Midbrain (tissue), 1 donor: ENCODE data around the gene DGKB.

Source experiments
- DNase-seq: peaks from one replicate; lab custom pipeline; 2025; lab: John Stamatoyannopoulos, UW

Gene DGKB

GRCh38 chr7:14385074-14385473 is 517.5 kb downstream of the DGKB start:
- no peak for DNase-seq

DNA sequence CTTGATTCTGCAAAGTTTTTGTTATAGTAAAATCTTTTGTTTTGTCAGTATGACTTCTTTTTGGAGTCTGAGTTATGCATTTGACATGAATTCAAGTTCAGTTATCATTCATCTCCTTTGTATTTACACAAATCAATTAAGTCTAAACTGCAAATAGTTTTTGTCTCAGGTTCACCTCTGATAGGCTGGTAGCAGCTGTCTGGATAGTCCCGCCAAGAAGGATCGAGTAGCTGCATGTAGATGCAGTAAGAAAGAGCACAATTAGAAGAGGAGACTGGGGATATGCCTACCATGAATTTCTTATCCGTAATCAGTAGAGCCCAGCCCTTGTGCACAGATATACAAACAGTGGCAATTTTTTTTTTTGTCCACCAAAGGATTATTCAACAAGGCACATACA is 520.6 kb downstream of the DGKB start:
- no peak for DNase-seq

GRCh38 chr7:14381306-14381705 is 521.2 kb downstream of the DGKB start:
- no peak for DNase-seq

DNA sequence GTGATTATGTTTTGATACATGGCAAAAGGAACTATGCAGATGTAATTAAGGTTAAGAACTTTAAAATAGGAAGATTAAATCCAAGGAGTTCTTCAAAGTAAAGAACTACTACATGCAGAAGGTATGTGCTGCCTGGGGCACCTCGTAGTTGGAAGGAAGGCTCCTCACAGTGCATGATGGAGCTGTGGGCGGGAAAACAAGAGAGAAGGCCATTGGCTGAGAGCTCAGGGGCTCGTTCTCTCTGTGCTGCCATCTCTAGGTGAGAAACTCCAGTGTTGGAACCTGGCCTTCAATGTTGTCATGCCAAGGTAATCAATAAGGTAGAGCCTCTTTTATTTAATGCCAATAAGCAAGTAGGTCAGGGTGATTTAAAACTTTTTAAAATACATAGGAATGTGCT is 521.7 kb downstream of the DGKB start:
- DNase-seq = no peak

DNA sequence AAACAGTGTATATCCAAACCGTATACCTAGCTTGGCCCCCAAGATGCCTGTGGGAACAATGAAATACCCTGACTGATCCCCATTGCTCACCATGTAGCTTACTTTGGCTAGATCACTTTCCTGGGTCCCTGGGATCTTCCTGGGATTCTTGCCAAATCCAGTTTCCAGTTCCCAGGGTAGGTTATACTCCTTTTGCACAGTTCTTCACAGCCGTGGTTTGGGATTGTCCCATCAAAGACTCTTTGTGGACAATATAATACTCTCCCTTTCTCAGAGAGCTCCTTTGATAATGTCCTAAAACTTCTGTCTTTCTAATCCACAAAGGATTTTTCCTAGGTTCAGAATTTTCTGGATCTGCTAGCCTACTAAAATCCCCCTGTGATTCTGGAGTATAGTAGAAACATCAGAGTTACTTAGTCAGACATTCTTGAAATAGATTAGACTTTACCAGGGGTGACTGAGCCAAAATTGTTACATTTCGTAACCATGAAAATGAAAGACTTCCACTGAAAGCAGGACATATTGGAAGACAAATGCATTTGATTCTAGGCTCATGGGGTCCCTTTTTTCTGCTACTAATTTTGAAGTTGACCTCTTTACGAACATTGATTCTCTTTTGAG is 524.8 kb downstream of the DGKB start:
- no peak for DNase-seq

DNA sequence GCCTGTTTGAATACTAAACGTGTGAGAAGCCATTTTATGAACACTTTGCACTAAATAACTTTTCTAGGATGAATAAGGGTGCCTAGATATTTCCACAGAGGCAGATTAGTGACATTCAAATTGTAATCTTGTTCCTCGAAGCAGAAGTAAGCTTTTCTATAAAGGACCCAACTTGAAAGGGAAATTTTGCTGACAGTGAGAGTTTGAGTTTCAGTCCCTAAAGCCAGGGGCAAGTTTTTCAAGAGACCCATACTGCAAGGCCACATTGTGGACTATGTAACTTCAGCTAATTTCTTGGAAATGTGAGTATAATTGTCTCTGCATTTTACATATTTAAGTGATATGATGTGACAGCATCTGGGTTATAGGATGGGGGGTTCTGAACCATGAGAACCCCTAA is 525.8 kb downstream of the DGKB start:
- no peak for DNase-seq

GRCh38 chr7:14375998-14376397 is 526.6 kb downstream of the DGKB start:
- no peak for DNase-seq

DNA sequence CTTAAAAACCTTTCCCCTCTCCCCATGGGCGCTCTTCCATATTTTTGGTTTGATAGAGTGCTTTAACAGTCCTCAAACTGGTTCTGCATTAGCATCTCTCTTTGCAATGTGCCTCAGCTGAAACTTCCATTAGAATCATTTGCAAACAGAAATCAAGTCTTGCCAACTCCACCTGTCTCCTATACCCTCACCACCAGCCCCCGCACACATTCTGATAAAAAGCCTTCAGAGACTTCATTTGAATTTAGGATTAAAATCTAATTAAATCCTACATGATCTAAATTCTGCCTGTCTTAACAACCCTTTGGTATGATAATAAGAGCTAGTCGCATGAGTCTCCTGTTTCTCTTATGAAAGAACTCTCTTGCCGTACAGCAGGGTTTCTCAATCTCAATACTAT is 528.2 kb downstream of the DGKB start:
- DNase-seq = no peak

DNA sequence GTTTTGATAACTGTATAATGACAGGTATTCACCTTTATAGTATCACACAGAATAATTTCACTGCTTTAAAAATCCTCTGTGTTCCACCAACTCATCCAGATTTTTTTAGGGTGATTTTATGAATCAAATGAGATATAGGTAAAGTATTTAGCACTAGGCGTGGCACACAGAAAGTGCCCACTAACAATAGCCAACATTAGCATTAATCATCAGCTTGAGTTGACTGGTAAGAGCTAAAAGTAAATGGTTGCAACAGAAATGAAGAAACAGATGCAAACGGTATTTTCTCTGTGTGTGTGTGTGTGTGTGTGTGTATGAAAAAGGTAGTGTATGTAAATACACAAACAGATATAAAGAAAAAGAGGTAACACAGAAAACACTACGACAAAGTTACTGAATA is 534.3 kb downstream of the DGKB start:
- DNase-seq = no peak

DNA sequence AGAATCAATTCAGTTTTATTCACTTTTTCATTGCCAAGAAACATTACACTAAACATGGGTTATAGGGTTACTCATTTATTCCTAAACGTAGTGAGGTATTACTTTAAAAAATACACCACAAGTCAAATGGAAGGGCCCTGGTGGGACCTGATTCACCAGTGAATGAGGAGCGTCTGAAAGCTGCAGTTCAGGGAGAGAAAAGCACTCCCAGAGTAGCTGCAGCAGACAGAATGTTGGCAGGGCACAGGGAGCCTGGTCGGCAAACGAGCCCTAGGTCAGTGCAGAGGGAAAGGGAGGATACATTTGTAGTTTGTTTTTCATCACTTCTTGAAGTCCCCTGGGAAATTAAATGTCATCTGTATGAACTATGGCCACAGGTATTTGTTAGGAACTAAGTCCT is 551.4 kb downstream of the DGKB start:
- no peak for DNase-seq

- DNase-seq = no peak
Observed at GRCh38 chr7:14341200-14341775, 561.3 kb downstream of the DGKB start.

DNA sequence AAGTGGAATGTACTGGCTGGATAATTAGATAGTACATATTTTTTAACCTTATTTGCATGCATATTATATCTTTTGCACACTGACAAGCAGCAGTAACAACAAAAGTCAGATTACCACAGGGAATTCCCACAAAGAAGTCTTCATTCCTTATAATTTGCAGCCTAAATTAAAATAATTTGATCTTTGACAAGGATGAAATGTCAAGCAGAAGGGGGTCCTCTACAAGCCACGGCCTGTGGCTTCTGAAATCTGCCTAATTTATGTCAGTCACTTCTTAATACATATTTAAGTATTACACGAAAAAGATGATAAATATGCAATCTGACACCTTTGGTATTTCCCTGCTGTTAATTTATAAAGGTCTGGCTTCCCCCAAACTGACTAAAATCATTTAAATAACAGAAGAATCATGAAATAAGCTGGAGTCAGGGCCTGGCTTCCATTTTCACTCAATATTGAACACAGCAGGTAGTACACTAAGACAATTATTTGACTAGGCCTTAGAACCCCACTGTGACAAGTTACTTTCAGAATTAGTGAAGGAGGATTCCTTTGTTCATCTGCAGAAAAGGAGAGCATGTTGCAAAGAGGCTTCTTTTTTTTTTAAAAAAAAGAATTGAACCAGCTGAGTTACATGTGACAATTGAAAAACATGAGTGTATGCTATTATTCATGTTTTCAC is 562.0 kb downstream of the DGKB start:
- DNase-seq = no peak

DNA sequence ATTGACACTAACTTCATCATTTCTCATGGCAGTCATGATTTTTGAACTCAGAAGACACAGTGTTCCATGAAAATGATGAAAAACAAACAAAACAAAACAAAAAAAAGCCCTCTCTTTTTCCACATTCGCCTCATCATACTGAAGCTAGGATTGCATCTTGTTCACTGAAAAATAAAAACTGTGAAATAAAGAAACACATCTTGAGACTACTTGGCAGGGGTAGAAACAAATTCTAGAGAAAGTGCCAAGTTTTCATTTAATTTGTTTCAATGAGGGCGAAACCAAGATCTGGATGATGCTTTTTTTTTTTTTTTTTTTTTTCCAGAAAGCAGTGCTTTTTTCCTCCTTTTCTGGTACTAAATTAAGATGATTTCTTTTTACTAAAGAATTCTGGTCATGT is 562.7 kb downstream of the DGKB start:
- peak; percentile 18 for DNase-seq

DNA sequence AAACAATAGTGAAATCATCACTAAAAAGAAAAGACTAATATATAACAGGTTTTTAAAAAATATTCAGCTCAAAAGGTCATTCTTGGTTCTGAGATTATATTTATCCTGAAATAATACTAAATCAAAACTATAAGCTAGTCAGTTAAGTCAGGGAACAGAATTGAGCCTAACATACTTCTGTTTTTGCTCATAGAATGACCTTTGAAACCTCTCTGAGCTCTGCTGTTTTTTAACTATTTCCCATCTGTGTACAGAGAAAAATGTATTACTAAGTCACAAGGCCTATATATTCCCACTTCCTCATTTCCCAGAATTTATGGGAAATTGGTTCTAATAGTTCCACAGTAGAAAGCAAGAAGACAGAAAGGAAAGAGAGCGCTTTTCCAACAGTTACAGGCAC is 566.3 kb downstream of the DGKB start:
- DNase-seq = no peak

- DNase-seq = no peak
Observed at GRCh38 chr7:14332155-14332554, 570.4 kb downstream of the DGKB start.

DNA sequence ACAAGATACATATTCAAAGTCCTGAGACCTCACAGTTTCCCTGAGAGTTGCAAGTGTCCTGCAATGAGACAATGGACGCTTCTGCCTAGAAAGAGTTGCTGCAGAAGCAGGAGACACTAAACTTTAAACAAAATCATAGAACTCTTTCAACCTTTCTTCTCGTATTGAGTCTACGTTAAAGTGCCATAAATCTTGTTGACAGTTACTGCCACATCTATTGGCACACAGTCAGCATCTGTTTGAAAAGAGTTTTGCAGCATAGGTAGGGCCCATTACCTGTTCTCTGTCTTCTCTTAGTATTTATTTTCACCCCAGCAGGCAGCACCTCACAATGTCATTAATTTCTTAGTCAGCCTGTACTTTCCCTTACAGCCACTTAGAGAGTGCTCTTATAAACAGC is 577.8 kb downstream of the DGKB start:
- no peak for DNase-seq

DNA sequence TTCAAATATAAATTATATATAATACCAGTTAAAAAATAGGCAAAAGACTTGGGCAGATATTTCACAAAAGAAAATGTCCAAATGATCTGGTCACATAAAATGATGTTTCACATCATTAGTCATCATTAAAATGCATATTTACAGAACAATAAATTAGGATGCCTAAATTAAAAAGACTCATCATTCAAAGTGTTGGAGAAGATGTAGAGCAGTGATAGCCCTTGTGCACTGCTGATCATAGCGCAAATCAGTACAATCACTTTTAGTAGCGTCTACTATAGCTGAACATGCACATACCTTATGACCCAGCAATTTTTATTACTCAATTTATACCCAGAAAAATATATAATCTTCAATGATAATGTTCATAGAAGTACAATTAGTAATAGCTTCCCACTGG is 579.8 kb downstream of the DGKB start:
- DNase-seq = no peak

GRCh38 chr7:14321947-14322346 is 580.6 kb downstream of the DGKB start:
- DNase-seq = no peak

- DNase-seq = no peak
Observed at GRCh38 chr7:14309432-14309831, 593.1 kb downstream of the DGKB start.

DNA sequence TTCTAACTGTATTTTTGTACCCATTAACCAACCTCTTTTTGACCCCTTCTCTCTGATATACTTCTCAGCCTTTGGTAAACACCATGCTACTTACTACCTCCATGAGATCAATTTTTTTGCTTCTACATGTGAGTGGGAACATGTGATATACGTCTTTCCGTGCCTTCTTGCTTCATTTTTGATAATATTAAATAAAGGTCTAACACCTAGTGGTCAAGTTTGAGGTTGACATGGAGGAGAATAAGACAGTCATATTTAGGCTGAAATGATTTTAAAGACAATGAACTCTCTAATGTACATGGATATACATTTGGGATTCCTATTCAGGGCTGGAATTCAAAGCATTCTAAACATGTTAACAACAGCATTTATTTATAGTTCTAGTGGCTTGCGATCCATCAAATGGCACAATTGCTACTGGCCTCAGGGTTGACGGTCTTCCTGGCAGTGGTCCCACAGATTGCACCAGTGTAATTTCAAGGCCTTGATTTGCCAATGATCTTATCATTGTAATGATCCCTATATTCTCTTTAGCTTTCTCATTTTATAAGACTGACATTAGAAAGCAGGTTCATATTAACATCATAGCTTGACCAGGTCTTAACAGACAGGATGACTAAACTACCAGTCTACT is 597.2 kb downstream of the DGKB start:
- DNase-seq = no peak

DNA sequence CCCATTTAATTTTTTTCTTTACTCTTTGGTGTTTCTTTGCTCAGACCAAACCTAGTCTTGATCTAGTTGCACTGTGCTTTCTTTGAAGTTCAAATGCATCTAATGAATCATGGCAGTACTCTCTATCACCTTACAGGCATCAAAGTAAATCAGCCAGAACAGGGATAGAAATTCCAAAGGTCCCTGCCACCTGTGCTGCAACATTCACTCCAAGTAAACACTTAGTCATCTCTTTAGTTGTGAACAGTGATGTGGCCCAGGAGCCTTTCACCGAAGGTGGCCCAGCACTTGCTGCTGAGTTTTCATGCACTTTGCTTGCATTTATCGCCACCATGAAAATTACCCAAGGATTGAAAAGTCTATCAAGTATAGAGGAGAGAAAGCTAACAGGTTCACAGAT is 599.0 kb downstream of the DGKB start:
- no peak for DNase-seq

DNA sequence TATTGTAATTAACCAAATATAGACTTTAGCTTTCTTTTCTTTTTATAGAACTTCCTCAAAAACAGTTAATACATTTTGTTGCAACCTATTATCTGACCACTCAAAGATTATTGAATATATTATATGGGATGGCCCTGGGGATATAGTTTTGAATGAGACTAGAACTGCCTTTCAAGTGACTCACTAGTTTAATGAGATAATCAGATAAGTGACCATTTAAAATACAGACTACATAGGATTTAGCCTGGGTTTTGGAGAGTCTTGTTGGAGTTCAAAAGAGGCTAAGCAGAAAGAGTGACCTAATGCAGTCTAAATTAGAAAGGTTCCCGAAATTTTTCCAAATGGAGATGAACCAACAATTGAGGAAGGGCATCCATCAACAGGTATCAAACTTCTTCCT is 607.9 kb downstream of the DGKB start:
- DNase-seq = no peak

GRCh38 chr7:14293434-14293833 is 609.1 kb downstream of the DGKB start:
- no peak for DNase-seq
